ENCODE data around the gene SLC22A23.

The SLC22A23 gene

GRCh38 chr6:3323148-3323547 lies 133.7 kb downstream of the SLC22A23 start:
- H3K4me3 ChIP-seq (ENCODE audit: low read depth, low read length), result no peak overlapping the region
- TF ChIP-seq CTCF (IDR thresholded peaks at IDR 0.05; ENCODE audit: control insufficient read depth, extremely low read depth, insufficient read depth), result no peak
- DNase-seq (ENCODE audit: low read depth), result no peak

- no peak for TF ChIP-seq CTCF (IDR thresholded peaks at IDR 0.05; ENCODE audit: control insufficient read depth, extremely low read depth, insufficient read depth)
- no peak overlapping the region for H3K4me3 ChIP-seq (ENCODE audit: low read depth, low read length)
- DNase-seq (ENCODE audit: low read depth), result no peak
Measured at GRCh38 chr6:3322366-3322890, 134.4 kb downstream of the SLC22A23 start.

- no peak for DNase-seq (ENCODE audit: low read depth)
- H3K4me3 ChIP-seq (ENCODE audit: low read depth, low read length), result no peak overlapping the region
- TF ChIP-seq CTCF (IDR thresholded peaks at IDR 0.05; ENCODE audit: control insufficient read depth, extremely low read depth, insufficient read depth), result no peak
Measured at GRCh38 chr6:3321875-3322274, 135.0 kb downstream of the SLC22A23 start.

GRCh38 chr6:3321042-3321441 lies 135.8 kb downstream of the SLC22A23 start:
- H3K4me3 ChIP-seq (ENCODE audit: low read depth, low read length), result no peak overlapping the region
- no peak for TF ChIP-seq CTCF (IDR thresholded peaks at IDR 0.05; ENCODE audit: control insufficient read depth, extremely low read depth, insufficient read depth)
- no peak for DNase-seq (ENCODE audit: low read depth)

GRCh38 chr6:3320238-3320811 lies 136.5 kb downstream of the SLC22A23 start:
- DNase-seq (ENCODE audit: low read depth), result no peak
- no peak overlapping the region for H3K4me3 ChIP-seq (ENCODE audit: low read depth, low read length)
- TF ChIP-seq CTCF (IDR thresholded peaks at IDR 0.05; ENCODE audit: control insufficient read depth, extremely low read depth, insufficient read depth), result no peak

GRCh38 chr6:3319610-3320200 lies 137.1 kb downstream of the SLC22A23 start:
- no peak for TF ChIP-seq CTCF (IDR thresholded peaks at IDR 0.05; ENCODE audit: control insufficient read depth, extremely low read depth, insufficient read depth)
- DNase-seq (ENCODE audit: low read depth), result no peak
- no peak overlapping the region for H3K4me3 ChIP-seq (ENCODE audit: low read depth, low read length)
